ENCODE data around the gene SUPT20HL1.
"Not testable (repeated sequence)": the region's sequence is repeated elsewhere in the genome, so short reads cannot be mapped to it uniquely, and the experiment has no call there.

SUPT20HL1 gene

GRCh38 chrX:24341795-24342194 lies 18.6 kb upstream of the SUPT20HL1 start:
- no peak overlapping the region for H3K4me3 ChIP-seq
- no peak overlapping the region for H3K27ac ChIP-seq
- TF ChIP-seq CTCF (IDR thresholded peaks at IDR 0.05), result no peak
- no peak for DNase-seq (ENCODE audit: low spot score)

DNA sequence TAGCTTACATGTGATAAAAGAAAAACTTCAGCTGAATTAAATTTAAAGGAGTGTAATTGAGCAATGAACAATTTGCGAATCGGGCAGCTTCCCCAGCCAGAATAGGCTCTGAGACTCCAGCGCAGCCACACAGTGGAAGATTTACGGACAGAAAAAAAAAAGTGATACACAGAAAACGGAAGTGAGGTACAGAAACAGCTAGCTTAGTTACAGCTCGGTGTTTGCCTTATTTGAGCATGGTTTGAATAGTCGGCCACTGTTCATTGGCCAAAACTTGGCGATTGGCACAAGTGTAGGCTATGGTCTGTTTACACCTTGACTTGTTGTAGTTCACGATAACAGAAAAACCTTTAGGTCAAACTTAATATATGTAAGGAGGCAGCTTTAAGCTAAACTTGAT lies 16.7 kb upstream of the SUPT20HL1 start:
- no peak overlapping the region for H3K27ac ChIP-seq
- no peak overlapping the region for H3K4me3 ChIP-seq
- DNase-seq (ENCODE audit: low spot score), result no peak
- TF ChIP-seq CTCF (IDR thresholded peaks at IDR 0.05), result no peak

- no peak overlapping the region for H3K27ac ChIP-seq
- H3K4me3 ChIP-seq, result no peak overlapping the region
- TF ChIP-seq CTCF (IDR thresholded peaks at IDR 0.05), result no peak
- DNase-seq (ENCODE audit: low spot score), result no peak
Measured at GRCh38 chrX:24347881-24348280, 12.6 kb upstream of the SUPT20HL1 start.

GRCh38 chrX:24350217-24350616 lies 10.2 kb upstream of the SUPT20HL1 start:
- no peak for DNase-seq (ENCODE audit: low spot score)
- no peak overlapping the region for H3K27ac ChIP-seq
- no peak for TF ChIP-seq CTCF (IDR thresholded peaks at IDR 0.05)
- no peak overlapping the region for H3K4me3 ChIP-seq

DNA sequence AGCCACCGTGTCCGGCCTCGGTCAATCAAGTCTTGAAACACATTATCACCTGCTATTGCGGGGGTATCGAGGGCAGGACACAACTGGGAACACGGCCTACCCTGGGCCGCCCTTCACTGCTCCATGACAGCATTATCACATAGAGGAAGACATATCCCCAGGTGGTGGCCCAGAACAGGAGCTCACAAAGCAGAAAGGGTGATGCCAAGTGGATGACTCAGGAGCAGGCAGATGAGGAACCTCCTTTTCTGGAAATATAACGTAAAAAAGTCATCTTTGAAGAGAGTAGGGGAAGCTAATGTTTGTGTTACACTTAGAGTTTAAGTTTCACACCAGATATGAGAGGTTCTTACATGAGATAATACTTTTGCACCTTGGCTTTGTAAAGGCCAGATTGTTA lies 5.3 kb upstream of the SUPT20HL1 start:
- no peak for DNase-seq (ENCODE audit: low spot score)
- no peak for TF ChIP-seq CTCF (IDR thresholded peaks at IDR 0.05)
- H3K4me3 ChIP-seq, result no peak overlapping the region

GRCh38 chrX:24357106-24357505 lies 3.3 kb upstream of the SUPT20HL1 start:
- Histone ChIP-seq H3K4me3 (no peak overlapping the region), H3K27ac (no peak overlapping the region)
- no peak for TF ChIP-seq CTCF (IDR thresholded peaks at IDR 0.05)
- no peak for DNase-seq (ENCODE audit: low spot score)

More for the DNA sequence above, 5.3 kb upstream of the SUPT20HL1 start:
- no peak overlapping the region for H3K27ac ChIP-seq

- not testable (repeated sequence) for DNase-seq (ENCODE audit: low spot score); H3K27ac ChIP-seq; H3K4me3 ChIP-seq
Measured at GRCh38 chrX:24362089-24362745, 1.8 kb downstream of the SUPT20HL1 start.

DNA sequence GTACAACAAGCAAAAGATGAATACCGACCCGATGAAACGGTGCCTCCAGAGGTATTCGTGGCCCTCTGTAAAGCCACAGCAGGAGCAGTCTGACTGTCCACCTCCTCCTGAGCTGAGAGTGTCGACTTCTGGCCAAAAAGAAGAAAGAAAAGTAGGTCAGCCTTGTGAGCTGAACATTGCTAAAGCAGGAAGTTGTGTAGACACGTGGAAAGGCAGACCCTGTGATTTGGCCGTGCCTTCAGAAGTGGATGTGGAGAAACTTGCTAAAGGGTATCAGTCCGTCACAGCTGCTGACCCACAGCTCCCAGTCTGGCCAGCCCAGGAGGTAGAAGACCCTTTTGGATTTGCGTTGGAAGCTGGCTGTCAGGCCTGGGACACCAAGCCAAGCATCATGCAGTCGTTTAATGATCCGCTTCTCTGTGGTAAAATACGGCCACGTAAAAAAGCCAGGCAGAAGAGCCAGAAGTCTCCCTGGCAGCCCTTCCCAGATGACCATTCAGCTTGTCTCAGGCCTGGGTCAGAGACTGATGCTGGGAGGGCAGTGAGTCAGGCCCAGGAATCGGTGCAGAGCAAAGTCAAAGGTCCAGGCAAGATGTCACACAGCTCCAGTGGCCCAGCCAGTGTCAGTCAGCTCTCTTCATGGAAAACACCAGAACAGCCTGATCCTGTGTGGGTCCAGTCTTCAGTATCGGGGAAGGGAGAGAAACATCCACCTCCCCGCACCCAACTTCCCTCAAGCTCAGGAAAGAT lies 3.2 kb downstream of the SUPT20HL1 start:
- not testable (repeated sequence) for H3K27ac ChIP-seq, H3K4me3 ChIP-seq

More for the DNA sequence above, 3.2 kb downstream of the SUPT20HL1 start:
- not testable (repeated sequence) for DNase-seq (ENCODE audit: low spot score)
